Kidney glomerular epithelial cell (primary cell): ENCODE data around the gene BPGM.

Experiments
- DNase-seq: peaks from one replicate; lab custom pipeline; 2025; lab: John Stamatoyannopoulos, UW

The BPGM gene

DNA sequence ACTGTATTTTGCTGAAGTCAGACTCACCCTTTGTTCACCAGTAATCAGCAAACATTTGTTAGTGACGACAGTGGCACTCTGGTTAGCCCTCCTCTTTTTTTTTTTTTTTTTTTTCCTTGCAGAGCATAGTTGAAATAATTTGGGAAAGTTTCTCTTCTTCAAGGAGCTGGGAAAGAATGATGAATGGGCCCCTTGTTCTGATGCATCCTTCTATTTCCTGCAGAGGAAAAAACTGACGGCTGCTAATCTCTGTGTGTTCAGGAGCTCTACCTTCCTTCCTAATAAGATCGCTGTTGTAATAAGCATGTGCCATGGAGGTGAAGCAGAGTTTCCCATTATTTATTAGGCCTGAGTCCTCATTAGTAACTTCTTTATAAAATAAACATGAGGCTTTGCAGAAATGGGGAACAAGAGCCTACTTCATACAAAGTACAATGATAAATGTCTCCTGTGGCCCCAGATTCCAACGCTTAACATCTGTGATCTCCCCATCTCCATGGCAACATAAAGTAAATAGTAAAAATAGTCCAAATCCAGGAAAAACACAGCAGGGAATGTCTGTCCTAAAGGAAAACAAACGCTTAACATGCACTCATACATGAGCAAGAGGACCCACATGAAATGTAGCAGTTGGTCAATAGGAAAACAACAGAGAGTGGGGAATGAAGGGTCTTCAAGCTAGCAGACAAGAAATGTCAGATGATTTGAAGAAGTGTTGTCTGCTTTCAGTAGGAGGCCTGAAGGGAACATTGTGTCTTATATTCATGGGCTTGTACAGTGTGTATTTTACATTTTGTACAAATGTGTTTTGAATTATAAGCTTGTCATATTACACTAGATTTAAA, 73.7 kb downstream of the BPGM start:
- DNase-seq = no peak

DNA sequence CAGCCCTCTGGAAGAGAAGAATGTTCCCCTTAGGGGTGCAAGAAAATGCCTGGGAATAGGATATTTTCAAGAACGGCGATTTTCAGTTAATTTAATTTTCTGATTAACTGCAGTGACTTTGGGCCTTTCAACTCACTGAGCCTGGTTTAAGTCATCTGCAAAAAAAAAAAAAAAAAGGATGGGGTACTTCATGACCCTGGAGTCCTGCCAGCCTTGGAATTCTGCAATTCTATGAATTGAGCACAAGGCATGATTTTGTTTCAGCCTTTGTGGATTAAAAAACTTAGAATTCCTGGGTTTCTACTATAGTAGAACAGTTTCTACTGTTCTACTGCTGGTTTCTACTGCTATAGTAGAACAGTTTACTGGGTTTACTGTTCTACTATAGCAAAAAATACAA, 74.5 kb downstream of the BPGM start:
- no peak for DNase-seq

DNA sequence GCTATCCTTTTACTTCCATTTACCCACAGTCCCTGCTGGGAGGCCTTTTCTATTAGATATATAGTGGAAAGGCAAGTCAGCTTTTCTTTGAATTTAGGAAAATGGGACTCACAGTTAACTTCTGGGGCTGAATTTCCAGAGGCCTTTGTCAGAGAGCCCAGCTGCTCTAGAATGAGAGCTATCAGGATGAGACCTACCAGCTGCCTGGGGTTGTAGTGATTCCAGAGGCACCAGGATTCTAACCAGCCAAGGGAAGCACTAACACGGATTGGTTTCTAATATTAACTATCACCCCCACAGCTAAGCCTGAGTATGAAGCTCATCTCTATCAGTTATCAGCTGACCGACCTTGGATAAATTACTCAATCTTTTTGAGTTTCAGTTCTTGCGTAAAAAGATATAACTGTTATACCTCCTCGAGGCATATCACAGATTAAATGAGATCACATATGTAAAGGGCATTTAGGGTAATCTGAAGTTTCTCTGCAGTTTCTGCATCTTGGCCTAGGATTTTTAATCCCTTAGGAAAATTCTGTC, 76.2 kb downstream of the BPGM start:
- DNase-seq = no peak

DNA sequence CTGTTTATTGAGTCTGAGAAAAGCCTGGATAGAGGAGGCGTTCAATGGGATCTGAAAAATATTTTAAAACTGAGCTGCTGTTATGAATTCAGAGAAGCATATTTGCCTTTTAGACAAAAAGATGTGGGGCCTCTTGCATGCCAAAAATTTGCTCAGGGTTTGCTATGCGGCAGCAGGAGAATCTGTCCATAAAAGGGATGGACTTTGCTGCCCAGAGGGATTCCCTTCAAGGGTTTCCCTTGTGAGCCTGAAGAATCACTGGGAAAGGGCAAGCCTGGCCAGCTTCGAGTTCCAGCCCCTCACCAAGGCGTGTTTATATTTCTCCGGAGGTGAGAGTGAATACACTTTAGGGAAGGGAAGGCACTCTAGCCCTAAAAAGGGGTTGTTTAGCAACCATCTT, 77.2 kb downstream of the BPGM start:
- DNase-seq = no peak

DNA sequence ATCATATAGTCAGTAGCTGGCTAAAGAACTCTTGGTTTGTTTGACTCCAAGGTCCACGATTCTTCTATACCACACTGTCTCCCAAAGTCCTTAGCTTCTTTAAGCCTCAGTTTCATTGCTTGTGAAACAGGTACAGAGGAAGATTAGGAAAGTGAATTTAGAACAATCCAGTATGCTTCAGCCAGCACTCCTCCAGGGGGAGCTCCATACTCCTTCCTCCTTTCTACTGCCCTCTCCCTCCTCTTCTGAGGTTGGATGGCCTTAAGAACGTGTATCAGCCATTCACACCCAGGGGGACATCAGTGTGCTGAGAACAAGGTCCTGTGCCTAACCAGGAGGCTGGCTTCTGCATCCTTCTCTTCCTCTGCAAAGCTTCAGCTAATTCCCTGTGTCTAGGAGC, 78.0 kb downstream of the BPGM start:
- DNase-seq = peak; percentile 38

DNA sequence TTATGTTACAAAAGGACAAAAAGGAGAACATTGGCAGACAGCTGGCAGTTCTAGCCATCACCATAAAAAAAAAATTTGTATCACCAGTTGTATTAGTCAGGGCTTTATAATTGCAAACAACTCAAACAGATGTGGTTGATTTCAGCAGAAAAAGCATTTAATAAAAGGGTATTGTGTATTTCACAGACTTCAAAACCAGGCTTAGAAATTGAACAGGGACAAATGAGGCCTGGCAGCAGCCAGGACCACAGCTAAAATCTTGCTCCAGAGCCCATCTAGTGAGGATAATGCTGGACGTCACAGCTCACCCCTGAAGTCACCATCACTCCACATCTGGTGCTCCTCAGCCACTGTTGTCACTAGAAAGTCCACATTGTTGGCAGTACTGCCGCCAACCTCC, 79.9 kb downstream of the BPGM start:
- DNase-seq = no peak

DNA sequence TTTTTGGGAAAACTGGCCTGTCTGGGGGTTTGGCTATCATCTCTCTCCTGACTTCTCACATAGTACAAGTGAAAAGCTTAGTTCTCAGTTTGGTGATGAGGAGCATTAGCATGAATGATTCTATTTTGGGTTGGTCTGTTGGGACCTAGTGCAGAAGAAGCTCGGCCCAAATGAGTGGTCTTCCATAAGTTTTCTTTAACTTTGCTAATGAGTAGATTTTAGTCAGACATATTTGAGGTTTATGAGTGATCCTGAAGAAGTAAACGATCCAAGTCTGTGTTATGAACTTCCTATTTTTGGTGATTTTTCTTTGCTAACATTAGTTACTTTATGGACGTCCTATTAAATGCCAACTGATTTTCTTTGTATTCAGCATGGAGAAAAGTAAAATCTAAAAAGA, 81.1 kb downstream of the BPGM start:
- no peak for DNase-seq
